LoVo (cell line): ENCODE results near the gene XPR1.
"Not testable (repeated sequence)": the region's sequence is repeated elsewhere in the genome, so short reads cannot be mapped to it uniquely, and the experiment has no call there.

Experiments used
- DNase-seq: peaks from one replicate; pipeline ENCODE4 v3.0.0-alpha.2; 2016; ENCODE audit warnings: low spot score

Gene XPR1

GRCh38 chr1:180785291-180785690 is 153.5 kb downstream of the XPR1 start:
- no peak for DNase-seq

GRCh38 chr1:180785887-180786286 is 154.1 kb downstream of the XPR1 start:
- DNase-seq, result no peak

- no peak for DNase-seq
Observed at GRCh38 chr1:180786624-180787023, 154.8 kb downstream of the XPR1 start.

GRCh38 chr1:180787628-180788307 is 155.9 kb downstream of the XPR1 start:
- no peak for DNase-seq

- DNase-seq, result no peak
Observed at GRCh38 chr1:180789460-180789859, 157.6 kb downstream of the XPR1 start.

- DNase-seq, result not testable (repeated sequence)
Observed at GRCh38 chr1:180791152-180791551, 159.3 kb downstream of the XPR1 start.

- no peak for DNase-seq
Observed at GRCh38 chr1:180791806-180792205, 160.0 kb downstream of the XPR1 start.

GRCh38 chr1:180793451-180793850 is 161.6 kb downstream of the XPR1 start:
- DNase-seq, result no peak

- no peak for DNase-seq
Observed at GRCh38 chr1:180796897-180797640, 165.2 kb downstream of the XPR1 start.

GRCh38 chr1:180800945-180801344 is 169.1 kb downstream of the XPR1 start:
- no peak for DNase-seq

- no peak for DNase-seq
Observed at GRCh38 chr1:180802813-180803212, 171.0 kb downstream of the XPR1 start.

GRCh38 chr1:180805316-180805715 is 173.5 kb downstream of the XPR1 start:
- DNase-seq, result no peak

GRCh38 chr1:180811298-180811697 is 179.5 kb downstream of the XPR1 start:
- no peak for DNase-seq

- DNase-seq, result no peak
Observed at GRCh38 chr1:180811886-180812285, 180.1 kb downstream of the XPR1 start.

- no peak for DNase-seq
Observed at GRCh38 chr1:180814258-180814657, 182.4 kb downstream of the XPR1 start.

GRCh38 chr1:180815188-180815587 is 183.4 kb downstream of the XPR1 start:
- no peak for DNase-seq

- DNase-seq, result no peak
Observed at GRCh38 chr1:180816132-180816531, 184.3 kb downstream of the XPR1 start.

- DNase-seq, result no peak
Observed at GRCh38 chr1:180821970-180822369, 190.1 kb downstream of the XPR1 start.

- not testable (repeated sequence) for DNase-seq
Observed at GRCh38 chr1:180831507-180831906, 199.7 kb downstream of the XPR1 start.

GRCh38 chr1:180833180-180833579 is 201.4 kb downstream of the XPR1 start:
- not testable (repeated sequence) for DNase-seq

GRCh38 chr1:180836449-180836848 is 204.6 kb downstream of the XPR1 start:
- no peak for DNase-seq

GRCh38 chr1:180837020-180837419 is 205.2 kb downstream of the XPR1 start:
- no peak for DNase-seq

- DNase-seq, result no peak
Observed at GRCh38 chr1:180838535-180838934, 206.7 kb downstream of the XPR1 start.

- no peak for DNase-seq
Observed at GRCh38 chr1:180839547-180839946, 207.7 kb downstream of the XPR1 start.
